NCI-H2196 (cell line): ENCODE measurements around the gene WWTR1.
A peak's percentile ranks its signal among the peaks of the same experiment; 100 is the strongest.

ENCODE experiments used
- DNase-seq: peaks from one replicate; lab custom pipeline; 2025; ENCODE audit not compliant: unreplicated experiment; lab: John Stamatoyannopoulos, UW

The WWTR1 gene

GRCh38 chr3:149536429-149536828 is 121.4 kb downstream of the WWTR1 start:
- peak; percentile 61 for DNase-seq

- DNase-seq: no peak
These were observed 122.5 kb downstream of the WWTR1 start for GRCh38 chr3:149535333-149535685.

GRCh38 chr3:149534671-149535332 is 123.0 kb downstream of the WWTR1 start:
- peak; percentile 77 for DNase-seq

GRCh38 chr3:149534082-149534481 is 123.7 kb downstream of the WWTR1 start:
- no peak for DNase-seq

- DNase-seq: no peak
These were observed 125.2 kb downstream of the WWTR1 start for GRCh38 chr3:149532489-149533180.

- no peak for DNase-seq
These were observed 128.7 kb downstream of the WWTR1 start for GRCh38 chr3:149529099-149529498.

GRCh38 chr3:149528340-149528650 is 129.5 kb downstream of the WWTR1 start:
- DNase-seq: no peak

GRCh38 chr3:149527531-149528339 is 130.1 kb downstream of the WWTR1 start:
- DNase-seq: no peak

- no peak for DNase-seq
These were observed 134.1 kb downstream of the WWTR1 start for GRCh38 chr3:149523512-149524299.

GRCh38 chr3:149519912-149520311 is 137.9 kb downstream of the WWTR1 start:
- DNase-seq: no peak

GRCh38 chr3:149516920-149517319 is 140.9 kb downstream of the WWTR1 start:
- no peak for DNase-seq

- DNase-seq: no peak
These were observed 142.6 kb downstream of the WWTR1 start for GRCh38 chr3:149515249-149515648.

GRCh38 chr3:149514471-149514870 is 143.4 kb downstream of the WWTR1 start:
- DNase-seq: no peak

- DNase-seq: peak; percentile 86
These were observed 145.6 kb downstream of the WWTR1 start for GRCh38 chr3:149512073-149512782.

- DNase-seq: no peak
These were observed 146.7 kb downstream of the WWTR1 start for GRCh38 chr3:149511040-149511626.

- DNase-seq: no peak
These were observed 147.3 kb downstream of the WWTR1 start for GRCh38 chr3:149510480-149510879.

- no peak for DNase-seq
These were observed 148.3 kb downstream of the WWTR1 start for GRCh38 chr3:149509526-149509925.

GRCh38 chr3:149507491-149508324 is 150.1 kb downstream of the WWTR1 start:
- DNase-seq: no peak

- DNase-seq: no peak
These were observed 150.9 kb downstream of the WWTR1 start for GRCh38 chr3:149506965-149507364.
